GM13977 (cell line): Measurements from ENCODE around the gene C10orf95.

Experiments
- DNase-seq: peaks from one replicate; pipeline ENCODE4 v3.0.0; 2012; ENCODE audit warnings: low spot score
- in situ Hi-C: fragments of 300-500 bp; cut with MboI; formaldehyde crosslinking; loops from one replicate; pipeline ENCODE4 v1.12.0; 2022; ENCODE audit warnings: low sequenced_read_pairs, low pct_unique_long_range_greater_than_20kb, mixed read lengths, inconsistent platforms; ENCODE audit not compliant: unreplicated experiment
- TF ChIP-seq, protein P1 (sequence below): IDR thresholded peaks from 2 replicates; pipeline ENCODE4 v1.5.1; 2012; ENCODE audit warnings: mild to moderate bottlenecking, control low read depth; ENCODE audit not compliant: insufficient read depth; ENCODE audit errors: extremely low read depth, missing control alignments

The C10orf95 gene

DNA sequence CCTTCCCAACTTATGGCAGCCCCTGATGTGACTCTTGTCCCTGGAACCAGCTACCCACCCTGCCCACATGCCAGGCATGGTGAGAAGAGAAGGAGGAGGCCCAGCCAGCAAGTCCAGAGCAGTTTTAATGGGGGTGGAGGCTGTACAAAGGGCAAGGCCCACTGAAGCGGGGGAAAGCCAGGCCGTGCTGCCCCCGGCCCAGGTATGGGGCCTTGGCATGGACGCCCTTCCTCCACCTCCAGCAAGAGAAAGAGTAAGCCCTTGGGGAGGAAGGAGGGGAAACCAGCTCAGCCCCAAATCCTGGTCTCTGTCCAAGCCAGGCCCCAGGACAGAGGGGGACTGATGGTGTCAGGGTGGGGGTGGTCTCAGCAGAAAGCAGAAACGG, 48.8 kb downstream of the C10orf95 start:
- DNase-seq: no peak
- TF ChIP-seq, protein P1, sequence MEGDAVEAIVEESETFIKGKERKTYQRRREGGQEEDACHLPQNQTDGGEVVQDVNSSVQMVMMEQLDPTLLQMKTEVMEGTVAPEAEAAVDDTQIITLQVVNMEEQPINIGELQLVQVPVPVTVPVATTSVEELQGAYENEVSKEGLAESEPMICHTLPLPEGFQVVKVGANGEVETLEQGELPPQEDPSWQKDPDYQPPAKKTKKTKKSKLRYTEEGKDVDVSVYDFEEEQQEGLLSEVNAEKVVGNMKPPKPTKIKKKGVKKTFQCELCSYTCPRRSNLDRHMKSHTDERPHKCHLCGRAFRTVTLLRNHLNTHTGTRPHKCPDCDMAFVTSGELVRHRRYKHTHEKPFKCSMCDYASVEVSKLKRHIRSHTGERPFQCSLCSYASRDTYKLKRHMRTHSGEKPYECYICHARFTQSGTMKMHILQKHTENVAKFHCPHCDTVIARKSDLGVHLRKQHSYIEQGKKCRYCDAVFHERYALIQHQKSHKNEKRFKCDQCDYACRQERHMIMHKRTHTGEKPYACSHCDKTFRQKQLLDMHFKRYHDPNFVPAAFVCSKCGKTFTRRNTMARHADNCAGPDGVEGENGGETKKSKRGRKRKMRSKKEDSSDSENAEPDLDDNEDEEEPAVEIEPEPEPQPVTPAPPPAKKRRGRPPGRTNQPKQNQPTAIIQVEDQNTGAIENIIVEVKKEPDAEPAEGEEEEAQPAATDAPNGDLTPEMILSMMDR: no peak
- in situ Hi-C loops: no loop called here

GRCh38 chr10:102401735-102402511, 49.4 kb downstream of the C10orf95 start:
- in situ Hi-C loops: no loop called here
- DNase-seq: no peak
- TF ChIP-seq, protein P1: no peak

- in situ Hi-C loops: no loop called here
Observed at GRCh38 chr10:102401342-102401654, 50.0 kb downstream of the C10orf95 start.

GRCh38 chr10:102400598-102401341, 50.6 kb downstream of the C10orf95 start:
- no peak for DNase-seq
- in situ Hi-C loops: no loop called here
- TF ChIP-seq, protein P1: no peak

More at GRCh38 chr10:102401342-102401654, 50.0 kb downstream of the C10orf95 start:
- TF ChIP-seq, protein P1: no peak
- DNase-seq: no peak

DNA sequence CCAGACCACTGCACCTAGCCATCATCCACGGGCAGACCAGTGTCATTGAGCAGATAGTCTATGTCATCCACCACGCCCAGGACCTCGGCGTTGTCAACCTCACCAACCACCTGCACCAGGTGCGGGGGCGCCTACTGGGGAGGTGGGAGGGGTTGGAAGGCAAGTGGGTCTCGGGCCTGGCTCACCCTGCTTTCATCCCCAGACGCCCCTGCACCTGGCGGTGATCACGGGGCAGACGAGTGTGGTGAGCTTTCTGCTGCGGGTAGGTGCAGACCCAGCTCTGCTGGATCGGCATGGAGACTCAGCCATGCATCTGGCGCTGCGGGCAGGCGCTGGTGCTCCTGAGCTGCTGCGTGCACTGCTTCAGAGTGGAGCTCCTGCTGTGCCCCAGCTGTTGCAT, 51.3 kb downstream of the C10orf95 start:
- in situ Hi-C loops: no loop called here
- TF ChIP-seq, protein P1: no peak

More for the DNA sequence above, 51.3 kb downstream of the C10orf95 start:
- no peak for DNase-seq
